ENCODE data around the gene MGA.

DNA sequence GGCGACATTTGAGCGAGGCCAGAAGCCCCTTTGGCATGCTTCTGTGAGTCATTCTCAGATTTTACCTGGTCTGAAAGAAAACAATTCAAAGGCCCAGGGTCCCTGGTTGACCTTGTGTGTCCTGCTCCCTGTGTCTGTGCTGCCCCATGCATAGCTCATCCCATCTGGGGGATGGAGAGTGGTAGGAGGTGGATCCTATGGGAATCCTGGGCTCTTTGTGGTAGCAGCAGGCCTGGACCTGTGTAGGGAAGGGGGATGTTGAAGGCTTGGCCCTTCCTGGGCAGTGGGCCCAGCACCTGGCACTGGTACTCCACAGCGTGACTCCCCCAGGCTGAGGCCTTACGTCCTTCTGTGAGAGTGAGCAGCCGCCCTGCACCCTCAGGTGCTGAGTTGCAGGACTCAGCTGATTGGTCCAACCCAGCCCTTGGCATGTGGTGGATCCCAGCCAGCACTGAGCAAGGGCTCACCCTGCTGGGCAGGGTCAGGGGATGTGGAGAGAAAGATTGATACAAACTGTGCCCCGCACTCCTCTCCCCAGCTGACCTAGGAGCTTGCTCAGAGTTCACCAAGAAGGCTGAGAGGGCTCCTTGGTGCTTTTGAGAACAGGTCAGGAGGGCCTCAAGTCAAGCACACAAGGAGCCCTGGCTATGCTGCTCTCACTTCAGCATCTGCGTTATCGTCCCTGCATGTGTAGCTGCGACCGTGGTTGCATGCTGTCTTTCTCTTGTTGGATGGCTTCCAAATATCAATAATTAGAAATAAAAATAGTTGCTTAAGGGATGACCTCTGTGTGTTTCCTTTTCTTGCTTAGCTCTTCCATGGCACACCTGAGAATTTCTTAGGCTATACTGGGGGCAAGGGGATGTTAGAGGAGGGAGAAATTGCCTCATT lies 146.3 kb downstream of the MGA start:
- TF ChIP-seq TCF4 (CRISPR knock-in tag; IDR thresholded peaks at IDR 0.05; ENCODE audit: borderline replicate concordance) (no peak), ZNF8 (CRISPR knock-in tag; IDR thresholded peaks at IDR 0.05) (no peak), GLIS3 (CRISPR knock-in tag; IDR thresholded peaks at IDR 0.05) (no peak), OSR1 (CRISPR knock-in tag; IDR thresholded peaks at IDR 0.05) (no peak), ZFP3 (CRISPR knock-in tag; IDR thresholded peaks at IDR 0.05) (no peak), PPARA (CRISPR knock-in tag; IDR thresholded peaks at IDR 0.05; ENCODE audit: borderline replicate concordance) (no peak), ISL1 (CRISPR knock-in tag; IDR thresholded peaks at IDR 0.05) (no peak), ESRRG (CRISPR knock-in tag; IDR thresholded peaks at IDR 0.05) (no peak), SNAI2 (CRISPR knock-in tag; IDR thresholded peaks at IDR 0.05) (no peak), TOX (CRISPR knock-in tag; IDR thresholded peaks at IDR 0.05; ENCODE audit: borderline replicate concordance) (no peak)
- TF ChIP-seq, protein P1, sequence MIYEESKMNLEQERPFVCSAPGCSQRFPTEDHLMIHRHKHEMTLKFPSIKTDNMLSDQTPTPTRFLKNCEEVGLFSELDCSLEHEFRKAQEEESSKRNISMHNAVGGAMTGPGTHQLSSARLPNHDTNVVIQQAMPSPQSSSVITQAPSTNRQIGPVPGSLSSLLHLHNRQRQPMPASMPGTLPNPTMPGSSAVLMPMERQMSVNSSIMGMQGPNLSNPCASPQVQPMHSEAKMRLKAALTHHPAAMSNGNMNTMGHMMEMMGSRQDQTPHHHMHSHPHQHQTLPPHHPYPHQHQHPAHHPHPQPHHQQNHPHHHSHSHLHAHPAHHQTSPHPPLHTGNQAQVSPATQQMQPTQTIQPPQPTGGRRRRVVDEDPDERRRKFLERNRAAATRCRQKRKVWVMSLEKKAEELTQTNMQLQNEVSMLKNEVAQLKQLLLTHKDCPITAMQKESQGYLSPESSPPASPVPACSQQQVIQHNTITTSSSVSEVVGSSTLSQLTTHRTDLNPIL (CRISPR knock-in tag; IDR thresholded peaks at IDR 0.05; ENCODE audit: low read depth) = no peak
- TF ChIP-seq, protein P2, sequence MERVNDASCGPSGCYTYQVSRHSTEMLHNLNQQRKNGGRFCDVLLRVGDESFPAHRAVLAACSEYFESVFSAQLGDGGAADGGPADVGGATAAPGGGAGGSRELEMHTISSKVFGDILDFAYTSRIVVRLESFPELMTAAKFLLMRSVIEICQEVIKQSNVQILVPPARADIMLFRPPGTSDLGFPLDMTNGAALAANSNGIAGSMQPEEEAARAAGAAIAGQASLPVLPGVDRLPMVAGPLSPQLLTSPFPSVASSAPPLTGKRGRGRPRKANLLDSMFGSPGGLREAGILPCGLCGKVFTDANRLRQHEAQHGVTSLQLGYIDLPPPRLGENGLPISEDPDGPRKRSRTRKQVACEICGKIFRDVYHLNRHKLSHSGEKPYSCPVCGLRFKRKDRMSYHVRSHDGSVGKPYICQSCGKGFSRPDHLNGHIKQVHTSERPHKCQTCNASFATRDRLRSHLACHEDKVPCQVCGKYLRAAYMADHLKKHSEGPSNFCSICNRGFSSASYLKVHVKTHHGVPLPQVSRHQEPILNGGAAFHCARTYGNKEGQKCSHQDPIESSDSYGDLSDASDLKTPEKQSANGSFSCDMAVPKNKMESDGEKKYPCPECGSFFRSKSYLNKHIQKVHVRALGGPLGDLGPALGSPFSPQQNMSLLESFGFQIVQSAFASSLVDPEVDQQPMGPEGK (CRISPR knock-in tag; IDR thresholded peaks at IDR 0.05; ENCODE audit: borderline replicate concordance) = no peak
- TF ChIP-seq, protein P3, sequence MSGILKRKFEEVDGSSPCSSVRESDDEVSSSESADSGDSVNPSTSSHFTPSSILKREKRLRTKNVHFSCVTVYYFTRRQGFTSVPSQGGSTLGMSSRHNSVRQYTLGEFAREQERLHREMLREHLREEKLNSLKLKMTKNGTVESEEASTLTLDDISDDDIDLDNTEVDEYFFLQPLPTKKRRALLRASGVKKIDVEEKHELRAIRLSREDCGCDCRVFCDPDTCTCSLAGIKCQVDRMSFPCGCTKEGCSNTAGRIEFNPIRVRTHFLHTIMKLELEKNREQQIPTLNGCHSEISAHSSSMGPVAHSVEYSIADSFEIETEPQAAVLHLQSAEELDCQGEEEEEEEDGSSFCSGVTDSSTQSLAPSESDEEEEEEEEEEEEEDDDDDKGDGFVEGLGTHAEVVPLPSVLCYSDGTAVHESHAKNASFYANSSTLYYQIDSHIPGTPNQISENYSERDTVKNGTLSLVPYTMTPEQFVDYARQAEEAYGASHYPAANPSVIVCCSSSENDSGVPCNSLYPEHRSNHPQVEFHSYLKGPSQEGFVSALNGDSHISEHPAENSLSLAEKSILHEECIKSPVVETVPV (CRISPR knock-in tag; IDR thresholded peaks at IDR 0.05) = no peak
- TF ChIP-seq, protein P4, sequence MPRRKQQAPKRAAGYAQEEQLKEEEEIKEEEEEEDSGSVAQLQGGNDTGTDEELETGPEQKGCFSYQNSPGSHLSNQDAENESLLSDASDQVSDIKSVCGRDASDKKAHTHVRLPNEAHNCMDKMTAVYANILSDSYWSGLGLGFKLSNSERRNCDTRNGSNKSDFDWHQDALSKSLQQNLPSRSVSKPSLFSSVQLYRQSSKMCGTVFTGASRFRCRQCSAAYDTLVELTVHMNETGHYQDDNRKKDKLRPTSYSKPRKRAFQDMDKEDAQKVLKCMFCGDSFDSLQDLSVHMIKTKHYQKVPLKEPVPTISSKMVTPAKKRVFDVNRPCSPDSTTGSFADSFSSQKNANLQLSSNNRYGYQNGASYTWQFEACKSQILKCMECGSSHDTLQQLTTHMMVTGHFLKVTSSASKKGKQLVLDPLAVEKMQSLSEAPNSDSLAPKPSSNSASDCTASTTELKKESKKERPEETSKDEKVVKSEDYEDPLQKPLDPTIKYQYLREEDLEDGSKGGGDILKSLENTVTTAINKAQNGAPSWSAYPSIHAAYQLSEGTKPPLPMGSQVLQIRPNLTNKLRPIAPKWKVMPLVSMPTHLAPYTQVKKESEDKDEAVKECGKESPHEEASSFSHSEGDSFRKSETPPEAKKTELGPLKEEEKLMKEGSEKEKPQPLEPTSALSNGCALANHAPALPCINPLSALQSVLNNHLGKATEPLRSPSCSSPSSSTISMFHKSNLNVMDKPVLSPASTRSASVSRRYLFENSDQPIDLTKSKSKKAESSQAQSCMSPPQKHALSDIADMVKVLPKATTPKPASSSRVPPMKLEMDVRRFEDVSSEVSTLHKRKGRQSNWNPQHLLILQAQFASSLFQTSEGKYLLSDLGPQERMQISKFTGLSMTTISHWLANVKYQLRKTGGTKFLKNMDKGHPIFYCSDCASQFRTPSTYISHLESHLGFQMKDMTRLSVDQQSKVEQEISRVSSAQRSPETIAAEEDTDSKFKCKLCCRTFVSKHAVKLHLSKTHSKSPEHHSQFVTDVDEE (CRISPR knock-in tag; IDR thresholded peaks at IDR 0.05) = no peak

All from SK-N-SH treated with all-trans-retinoic acid at 6 μM for 48 hours (cell line).